Measurements from ENCODE around the gene DHRS1. TPM values are rescaled to one million over a fixed set of nuclear protein-coding genes. Genes with fewer than 3 reads are reported as not detected.

DHRS1 gene
- polyA plus RNA-seq, 2 of the 4 experiments (the other 2 are of a cell fraction): 15.1 to 17.4 TPM

Other genes starting within 250 kb of the DHRS1 start
Only the 30 nearest of the 34 such genes appear.
- gene DCAF11, start 185.0 kb downstream of the DHRS1 start, polyA plus RNA-seq (2011; rRNA removed): 27.9 and 30.2 TPM in 2 replicates
- 22.2 to 31.4 TPM (median 30.7 TPM) in 3 replicates for gene DCAF11, start 185.0 kb downstream of the DHRS1 start, polyA plus RNA-seq (2017; fragmentation: RNase III; extraction: RNeasy Plus Mini Kit Qiagen cat#74134 plus additional on column Dnase treatment)
- gene NRL, start 184.8 kb downstream of the DHRS1 start, polyA plus RNA-seq (2011; rRNA removed): 0.86 and 0.97 TPM in 2 replicates
- 0.84 to 0.93 TPM (median 0.88 TPM) in 3 replicates for gene NRL, start 184.8 kb downstream of the DHRS1 start, polyA plus RNA-seq (2017; fragmentation: RNase III; extraction: RNeasy Plus Mini Kit Qiagen cat#74134 plus additional on column Dnase treatment)
- gene FITM1, start 169.1 kb downstream of the DHRS1 start, polyA plus RNA-seq (2011; rRNA removed): 0.06 TPM in 1 of 2 replicates, not detected in the other
- 0.36 TPM in 1 of 3 replicates, not detected in the others for gene FITM1, start 169.1 kb downstream of the DHRS1 start, polyA plus RNA-seq (2017; fragmentation: RNase III; extraction: RNeasy Plus Mini Kit Qiagen cat#74134 plus additional on column Dnase treatment)
- 77.3 and 83.6 TPM in 2 replicates for gene PSME1, start 163.6 kb downstream of the DHRS1 start, polyA plus RNA-seq (2011; rRNA removed)
- gene PSME1, start 163.6 kb downstream of the DHRS1 start, polyA plus RNA-seq (2017; fragmentation: RNase III; extraction: RNeasy Plus Mini Kit Qiagen cat#74134 plus additional on column Dnase treatment): 124 to 139 TPM (median 134 TPM) in 3 replicates
- 20.7 and 21.5 TPM in 2 replicates for gene EMC9, start 158.2 kb downstream of the DHRS1 start, polyA plus RNA-seq (2011; rRNA removed)
- 46.5 to 51.7 TPM (median 48.5 TPM) in 3 replicates for gene EMC9, start 158.2 kb downstream of the DHRS1 start, polyA plus RNA-seq (2017; fragmentation: RNase III; extraction: RNeasy Plus Mini Kit Qiagen cat#74134 plus additional on column Dnase treatment)
- 137 and 168 TPM in 2 replicates for gene PSME2, start 153.2 kb downstream of the DHRS1 start, polyA plus RNA-seq (2011; rRNA removed)
- 144 to 193 TPM (median 161 TPM) in 3 replicates for gene PSME2, start 153.2 kb downstream of the DHRS1 start, polyA plus RNA-seq (2017; fragmentation: RNase III; extraction: RNeasy Plus Mini Kit Qiagen cat#74134 plus additional on column Dnase treatment)
- gene RNF31, start 152.3 kb downstream of the DHRS1 start, polyA plus RNA-seq (2011; rRNA removed): 5.7 and 19.1 TPM in 2 replicates
- gene RNF31, start 152.3 kb downstream of the DHRS1 start, polyA plus RNA-seq (2017; fragmentation: RNase III; extraction: RNeasy Plus Mini Kit Qiagen cat#74134 plus additional on column Dnase treatment): 20.2 to 25.3 TPM (median 20.8 TPM) in 3 replicates
- gene IRF9, start 138.5 kb downstream of the DHRS1 start, polyA plus RNA-seq (2011; rRNA removed): 23.1 and 30.2 TPM in 2 replicates
- 14.4 to 24.2 TPM (median 19.0 TPM) in 3 replicates for gene IRF9, start 138.5 kb downstream of the DHRS1 start, polyA plus RNA-seq (2017; fragmentation: RNase III; extraction: RNeasy Plus Mini Kit Qiagen cat#74134 plus additional on column Dnase treatment)
- 1.9 and 2.8 TPM in 2 replicates for gene REC8, start 127.7 kb downstream of the DHRS1 start, polyA plus RNA-seq (2011; rRNA removed)
- 4.2 to 5.1 TPM (median 4.4 TPM) in 3 replicates for gene REC8, start 127.7 kb downstream of the DHRS1 start, polyA plus RNA-seq (2017; fragmentation: RNase III; extraction: RNeasy Plus Mini Kit Qiagen cat#74134 plus additional on column Dnase treatment)
- 37.1 and 45.3 TPM in 2 replicates for gene IPO4, start 111.0 kb downstream of the DHRS1 start, polyA plus RNA-seq (2011; rRNA removed)
- 86.1 to 95.8 TPM (median 91.7 TPM) in 3 replicates for gene IPO4, start 111.0 kb downstream of the DHRS1 start, polyA plus RNA-seq (2017; fragmentation: RNase III; extraction: RNeasy Plus Mini Kit Qiagen cat#74134 plus additional on column Dnase treatment)
- 48.0 and 74.9 TPM in 2 replicates for gene TM9SF1, start 104.3 kb downstream of the DHRS1 start, polyA plus RNA-seq (2011; rRNA removed)
- 51.5 to 62.2 TPM (median 60.1 TPM) in 3 replicates for gene TM9SF1, start 104.3 kb downstream of the DHRS1 start, polyA plus RNA-seq (2017; fragmentation: RNase III; extraction: RNeasy Plus Mini Kit Qiagen cat#74134 plus additional on column Dnase treatment)
- gene TSSK4, start 94.1 kb downstream of the DHRS1 start, polyA plus RNA-seq (2011; rRNA removed): 0.09 TPM in 1 of 2 replicates, not detected in the other
- gene TSSK4, start 94.1 kb downstream of the DHRS1 start, polyA plus RNA-seq (2017; fragmentation: RNase III; extraction: RNeasy Plus Mini Kit Qiagen cat#74134 plus additional on column Dnase treatment): 0.13 TPM in 1 of 3 replicates, not detected in the others
- gene CHMP4A, start 86.3 kb downstream of the DHRS1 start, polyA plus RNA-seq (2011; rRNA removed): 74.9 and 102 TPM in 2 replicates
- gene CHMP4A, start 86.3 kb downstream of the DHRS1 start, polyA plus RNA-seq (2017; fragmentation: RNase III; extraction: RNeasy Plus Mini Kit Qiagen cat#74134 plus additional on column Dnase treatment): 112 to 124 TPM (median 117 TPM) in 3 replicates
- 31.8 and 38.6 TPM in 2 replicates for gene MDP1, start 83.7 kb downstream of the DHRS1 start, polyA plus RNA-seq (2011; rRNA removed)
- gene MDP1, start 83.7 kb downstream of the DHRS1 start, polyA plus RNA-seq (2017; fragmentation: RNase III; extraction: RNeasy Plus Mini Kit Qiagen cat#74134 plus additional on column Dnase treatment): 21.0 to 21.6 TPM (median 21.4 TPM) in 3 replicates
- 381 and 433 TPM in 2 replicates for gene NEDD8, start 67.4 kb downstream of the DHRS1 start, polyA plus RNA-seq (2011; rRNA removed)
- 561 to 594 TPM (median 589 TPM) in 3 replicates for gene NEDD8, start 67.4 kb downstream of the DHRS1 start, polyA plus RNA-seq (2017; fragmentation: RNase III; extraction: RNeasy Plus Mini Kit Qiagen cat#74134 plus additional on column Dnase treatment)
- 91.7 and 108 TPM in 2 replicates for gene GMPR2, start 66.9 kb downstream of the DHRS1 start, polyA plus RNA-seq (2011; rRNA removed)
- 64.8 to 71.2 TPM (median 70.0 TPM) in 3 replicates for gene GMPR2, start 66.9 kb downstream of the DHRS1 start, polyA plus RNA-seq (2017; fragmentation: RNase III; extraction: RNeasy Plus Mini Kit Qiagen cat#74134 plus additional on column Dnase treatment)
- gene TINF2, start 57.2 kb downstream of the DHRS1 start, polyA plus RNA-seq (2011; rRNA removed): 51.3 and 73.0 TPM in 2 replicates
- 33.1 to 44.5 TPM (median 38.5 TPM) in 3 replicates for gene TINF2, start 57.2 kb downstream of the DHRS1 start, polyA plus RNA-seq (2017; fragmentation: RNase III; extraction: RNeasy Plus Mini Kit Qiagen cat#74134 plus additional on column Dnase treatment)
- gene TGM1, start 36.6 kb downstream of the DHRS1 start, polyA plus RNA-seq (2011; rRNA removed): 0.61 and 1.7 TPM in 2 replicates
- gene TGM1, start 36.6 kb downstream of the DHRS1 start, polyA plus RNA-seq (2017; fragmentation: RNase III; extraction: RNeasy Plus Mini Kit Qiagen cat#74134 plus additional on column Dnase treatment): 1.3 to 1.8 TPM (median 1.4 TPM) in 3 replicates
- gene RABGGTA, start 28.2 kb downstream of the DHRS1 start, polyA plus RNA-seq (2011; rRNA removed): 18.6 and 22.4 TPM in 2 replicates
- gene RABGGTA, start 28.2 kb downstream of the DHRS1 start, polyA plus RNA-seq (2017; fragmentation: RNase III; extraction: RNeasy Plus Mini Kit Qiagen cat#74134 plus additional on column Dnase treatment): 17.2 to 23.1 TPM (median 21.9 TPM) in 3 replicates
- gene NOP9, start 70 bp upstream of the DHRS1 start, polyA plus RNA-seq (2011; rRNA removed): 16.5 and 23.6 TPM in 2 replicates
- 23.0 to 24.5 TPM (median 24.2 TPM) in 3 replicates for gene NOP9, start 70 bp upstream of the DHRS1 start, polyA plus RNA-seq (2017; fragmentation: RNase III; extraction: RNeasy Plus Mini Kit Qiagen cat#74134 plus additional on column Dnase treatment)
- 0.31 and 0.32 TPM in 2 replicates for gene CIDEB, start 8.2 kb upstream of the DHRS1 start, polyA plus RNA-seq (2011; rRNA removed)
- 0.33 to 0.99 TPM (median 0.79 TPM) in 3 replicates for gene CIDEB, start 8.2 kb upstream of the DHRS1 start, polyA plus RNA-seq (2017; fragmentation: RNase III; extraction: RNeasy Plus Mini Kit Qiagen cat#74134 plus additional on column Dnase treatment)
- 5.8 and 7.6 TPM in 2 replicates for gene LTB4R2, start 10.4 kb upstream of the DHRS1 start, polyA plus RNA-seq (2011; rRNA removed)
- gene LTB4R2, start 10.4 kb upstream of the DHRS1 start, polyA plus RNA-seq (2017; fragmentation: RNase III; extraction: RNeasy Plus Mini Kit Qiagen cat#74134 plus additional on column Dnase treatment): 8.4 to 9.9 TPM (median 8.6 TPM) in 3 replicates
- gene LTB4R, start 11.7 kb upstream of the DHRS1 start, polyA plus RNA-seq (2011; rRNA removed): 10.2 and 13.2 TPM in 2 replicates
- gene LTB4R, start 11.7 kb upstream of the DHRS1 start, polyA plus RNA-seq (2017; fragmentation: RNase III; extraction: RNeasy Plus Mini Kit Qiagen cat#74134 plus additional on column Dnase treatment): 8.3 to 9.4 TPM (median 8.3 TPM) in 3 replicates
- gene ADCY4, start 35.3 kb upstream of the DHRS1 start, polyA plus RNA-seq (2011; rRNA removed): not detected in 2 replicates
- gene ADCY4, start 35.3 kb upstream of the DHRS1 start, polyA plus RNA-seq (2017; fragmentation: RNase III; extraction: RNeasy Plus Mini Kit Qiagen cat#74134 plus additional on column Dnase treatment): not detected in 3 replicates
- gene RIPK3, start 40.2 kb upstream of the DHRS1 start, polyA plus RNA-seq (2011; rRNA removed): not detected in 2 replicates
- gene RIPK3, start 40.2 kb upstream of the DHRS1 start, polyA plus RNA-seq (2017; fragmentation: RNase III; extraction: RNeasy Plus Mini Kit Qiagen cat#74134 plus additional on column Dnase treatment): not detected in 3 replicates
- 0.32 and 0.62 TPM in 2 replicates for gene NFATC4, start 68.4 kb upstream of the DHRS1 start, polyA plus RNA-seq (2011; rRNA removed)
- gene NFATC4, start 68.4 kb upstream of the DHRS1 start, polyA plus RNA-seq (2017; fragmentation: RNase III; extraction: RNeasy Plus Mini Kit Qiagen cat#74134 plus additional on column Dnase treatment): 0.04 to 0.25 TPM (median 0.10 TPM) in 3 replicates
- 0.44 and 0.60 TPM in 2 replicates for gene NYNRIN, start 99.2 kb upstream of the DHRS1 start, polyA plus RNA-seq (2011; rRNA removed)
- gene NYNRIN, start 99.2 kb upstream of the DHRS1 start, polyA plus RNA-seq (2017; fragmentation: RNase III; extraction: RNeasy Plus Mini Kit Qiagen cat#74134 plus additional on column Dnase treatment): 0.17 to 0.29 TPM (median 0.19 TPM) in 3 replicates
- gene CBLN3, start 129.9 kb upstream of the DHRS1 start, polyA plus RNA-seq (2011; rRNA removed): 1.3 and 1.6 TPM in 2 replicates
- 1.1 to 1.5 TPM (median 1.4 TPM) in 3 replicates for gene CBLN3, start 129.9 kb upstream of the DHRS1 start, polyA plus RNA-seq (2017; fragmentation: RNase III; extraction: RNeasy Plus Mini Kit Qiagen cat#74134 plus additional on column Dnase treatment)
- gene KHNYN, start 130.2 kb upstream of the DHRS1 start, polyA plus RNA-seq (2011; rRNA removed): 19.0 and 25.0 TPM in 2 replicates
- gene KHNYN, start 130.2 kb upstream of the DHRS1 start, polyA plus RNA-seq (2017; fragmentation: RNase III; extraction: RNeasy Plus Mini Kit Qiagen cat#74134 plus additional on column Dnase treatment): 23.5 to 26.4 TPM (median 25.2 TPM) in 3 replicates
- 57.3 and 64.4 TPM in 2 replicates for gene SDR39U1, start 143.0 kb upstream of the DHRS1 start, polyA plus RNA-seq (2011; rRNA removed)
- 48.1 to 61.1 TPM (median 57.6 TPM) in 3 replicates for gene SDR39U1, start 143.0 kb upstream of the DHRS1 start, polyA plus RNA-seq (2017; fragmentation: RNase III; extraction: RNeasy Plus Mini Kit Qiagen cat#74134 plus additional on column Dnase treatment)

All from A549 (cell line).